ENCODE measurements around the gene UGT1A5. TPM values are rescaled to one million over a fixed set of nuclear protein-coding genes. Genes with fewer than 3 reads are reported as not detected.
"Not testable (repeated sequence)": the region's sequence is repeated elsewhere in the genome, so short reads cannot be mapped to it uniquely, and the experiment has no call there.

The UGT1A5 gene
- total RNA-seq, 2 experiments from 2014 or later = not detected

DNA sequence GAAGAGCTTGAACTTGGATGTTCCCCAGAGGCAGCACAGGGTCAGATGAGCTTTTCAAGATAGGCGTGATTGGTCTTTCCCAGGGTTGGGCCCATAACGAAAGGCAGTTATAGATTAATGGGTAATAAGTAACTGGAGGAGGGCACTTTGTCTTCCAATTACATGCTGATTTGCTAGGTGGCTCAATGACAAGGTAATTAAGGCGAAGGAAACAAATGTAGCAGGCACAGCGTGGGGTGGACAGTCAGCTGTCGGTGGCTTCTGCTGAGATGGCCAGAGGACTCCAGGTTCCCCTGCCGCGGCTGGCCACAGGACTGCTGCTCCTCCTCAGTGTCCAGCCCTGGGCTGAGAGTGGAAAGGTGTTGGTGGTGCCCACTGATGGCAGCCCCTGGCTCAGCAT lies 5.8 kb downstream of the UGT1A5 start, which contains the start of gene UGT1A4:
TSS of gene UGT1A4 (plus strand) at position 185 of the 400 bp plus-strand sequence. CDS start at position 270, 85 bp downstream.
- DNase-seq (no peak), ATAC-seq (no peak)
- Mint-ChIP-seq H3K36me3 (ENCODE audit: low read depth) (no peaks in the 10 kb centered on the region), H3K4me1 (ENCODE audit: low read depth) (peaks cover 6% of the 10 kb centered on the region), H3K27me3 (peaks cover 16% of the 10 kb centered on the region), H3K9me3 (no peaks in the 10 kb centered on the region), H3K27ac (no peak within 1 kb of the TSS), H3K4me3 (no peak within 1 kb of the TSS)
- CTCF ChIA-PET = no interaction called here
- intact Hi-C loops (cut with micrococcal nuclease) = no loop called here
- POLR2A ChIA-PET = no interaction called here
- TF ChIP-seq, protein P1, sequence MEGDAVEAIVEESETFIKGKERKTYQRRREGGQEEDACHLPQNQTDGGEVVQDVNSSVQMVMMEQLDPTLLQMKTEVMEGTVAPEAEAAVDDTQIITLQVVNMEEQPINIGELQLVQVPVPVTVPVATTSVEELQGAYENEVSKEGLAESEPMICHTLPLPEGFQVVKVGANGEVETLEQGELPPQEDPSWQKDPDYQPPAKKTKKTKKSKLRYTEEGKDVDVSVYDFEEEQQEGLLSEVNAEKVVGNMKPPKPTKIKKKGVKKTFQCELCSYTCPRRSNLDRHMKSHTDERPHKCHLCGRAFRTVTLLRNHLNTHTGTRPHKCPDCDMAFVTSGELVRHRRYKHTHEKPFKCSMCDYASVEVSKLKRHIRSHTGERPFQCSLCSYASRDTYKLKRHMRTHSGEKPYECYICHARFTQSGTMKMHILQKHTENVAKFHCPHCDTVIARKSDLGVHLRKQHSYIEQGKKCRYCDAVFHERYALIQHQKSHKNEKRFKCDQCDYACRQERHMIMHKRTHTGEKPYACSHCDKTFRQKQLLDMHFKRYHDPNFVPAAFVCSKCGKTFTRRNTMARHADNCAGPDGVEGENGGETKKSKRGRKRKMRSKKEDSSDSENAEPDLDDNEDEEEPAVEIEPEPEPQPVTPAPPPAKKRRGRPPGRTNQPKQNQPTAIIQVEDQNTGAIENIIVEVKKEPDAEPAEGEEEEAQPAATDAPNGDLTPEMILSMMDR (IDR thresholded peaks at IDR 0.05) = no peak

DNA sequence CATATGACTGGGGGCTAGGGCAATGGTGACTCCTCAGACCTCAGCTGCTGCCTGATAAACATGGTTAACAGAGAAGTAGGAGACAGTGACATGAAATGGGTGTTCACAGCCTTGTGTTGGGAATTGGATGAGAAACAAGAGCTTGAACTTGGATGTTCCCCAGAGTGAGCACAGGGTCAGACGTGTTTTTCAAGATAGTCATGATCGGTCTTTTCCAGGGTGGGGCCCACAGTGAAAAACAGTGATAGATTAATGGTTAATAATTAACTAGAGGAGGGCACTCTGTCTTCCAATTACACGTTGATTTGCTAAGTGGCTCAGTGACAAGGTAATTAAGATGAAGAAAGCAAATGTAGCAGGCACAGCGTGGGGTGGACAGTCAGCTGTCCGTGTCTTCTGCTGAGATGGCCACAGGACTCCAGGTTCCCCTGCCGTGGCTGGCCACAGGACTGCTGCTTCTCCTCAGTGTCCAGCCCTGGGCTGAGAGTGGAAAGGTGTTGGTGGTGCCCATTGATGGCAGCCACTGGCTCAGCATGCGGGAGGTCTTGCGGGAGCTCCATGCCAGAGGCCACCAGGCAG lies 16.1 kb downstream of the UGT1A5 start, which contains the start of gene UGT1A3:
TSS of gene UGT1A3 (plus strand) at position 320 of the 579 bp plus-strand sequence. CDS start at position 405, 85 bp downstream.
- ChIA-PET POLR2A (no interaction called here), CTCF (no interaction called here)
- Mint-ChIP-seq H3K27ac (no peak within 1 kb of the TSS), H3K9me3 (no peaks in the 10 kb centered on the region), H3K27me3 (peaks cover 4% of the 10 kb centered on the region), H3K36me3 (ENCODE audit: low read depth) (no peaks in the 10 kb centered on the region), H3K4me1 (ENCODE audit: low read depth) (no peaks in the 10 kb centered on the region), H3K4me3 (no peak within 1 kb of the TSS)
- TF ChIP-seq, protein P1 (IDR thresholded peaks at IDR 0.05) = no peak
- intact Hi-C loops (cut with micrococcal nuclease) = no loop called here
- ATAC-seq (no peak), DNase-seq (no peak)

DNA sequence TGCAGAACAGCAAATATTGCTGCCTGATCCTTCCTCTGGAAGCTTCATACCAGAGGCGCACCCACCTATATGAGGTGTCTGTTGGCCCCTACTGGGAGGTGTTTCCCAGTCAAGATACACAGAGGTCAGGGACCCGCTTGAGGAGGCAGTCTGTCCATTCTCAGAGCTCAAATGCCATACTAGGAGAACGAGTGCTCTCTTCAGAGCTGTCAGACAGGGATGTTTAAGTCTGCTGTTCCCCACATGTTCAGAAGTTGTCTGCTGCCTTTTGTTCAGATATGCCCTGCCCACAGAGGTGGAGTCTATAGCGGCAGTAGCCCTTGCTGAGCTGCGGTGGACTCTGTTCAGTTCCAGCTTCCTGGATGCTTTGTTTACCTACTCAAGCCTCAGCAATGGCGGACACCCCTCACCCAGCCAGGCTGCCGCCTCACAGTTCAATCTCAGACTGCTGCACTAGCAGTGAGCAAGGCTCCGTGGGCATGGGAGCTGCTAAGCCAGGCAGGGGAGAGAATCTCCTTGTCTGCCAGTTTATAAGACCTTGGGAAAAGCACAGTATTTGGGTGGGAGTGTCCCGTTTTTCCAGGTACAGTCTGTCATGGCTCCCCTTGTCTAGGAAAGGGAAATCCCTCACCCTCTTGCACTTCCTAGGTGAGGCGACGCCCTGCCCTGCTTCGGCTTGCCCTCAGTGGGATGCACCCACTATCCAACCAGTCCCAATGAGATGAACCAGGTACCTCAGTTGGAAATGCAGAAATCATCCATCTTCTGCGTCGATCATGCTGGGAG lies 24.4 kb downstream of the UGT1A5 start:
- POLR2A ChIA-PET; H3K36me3 Mint-ChIP-seq (ENCODE audit: low read depth); CTCF ChIA-PET; H3K27ac Mint-ChIP-seq; ATAC-seq; H3K9me3 Mint-ChIP-seq; DNase-seq; H3K4me3 Mint-ChIP-seq; intact Hi-C loops (cut with micrococcal nuclease); H3K4me1 Mint-ChIP-seq (ENCODE audit: low read depth): not testable (repeated sequence)
- peaks cover 26% of the 10 kb centered on the region for H3K27me3 Mint-ChIP-seq

DNA sequence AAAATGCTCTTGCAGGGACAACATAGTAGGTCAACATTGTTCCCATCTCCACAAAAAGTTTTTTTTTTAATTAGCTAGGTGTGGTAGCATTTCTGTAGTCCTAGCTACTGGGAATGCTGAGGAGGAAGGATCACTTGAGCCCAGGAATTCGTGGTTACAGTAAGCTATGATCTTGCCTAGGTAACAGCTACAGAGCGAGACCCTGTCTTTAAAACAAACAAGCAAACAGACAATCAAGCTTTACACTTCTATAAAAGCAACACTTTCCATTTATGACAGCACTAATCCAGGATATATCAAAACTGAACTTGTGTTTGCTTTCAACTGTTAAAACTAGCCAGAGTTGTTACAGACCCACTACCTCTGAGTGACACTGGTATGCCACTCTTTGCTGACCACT lies 28.2 kb downstream of the UGT1A5 start:
- CTCF ChIA-PET = no interaction called here
- H3K4me3 Mint-ChIP-seq = no peak overlapping the region

DNA sequence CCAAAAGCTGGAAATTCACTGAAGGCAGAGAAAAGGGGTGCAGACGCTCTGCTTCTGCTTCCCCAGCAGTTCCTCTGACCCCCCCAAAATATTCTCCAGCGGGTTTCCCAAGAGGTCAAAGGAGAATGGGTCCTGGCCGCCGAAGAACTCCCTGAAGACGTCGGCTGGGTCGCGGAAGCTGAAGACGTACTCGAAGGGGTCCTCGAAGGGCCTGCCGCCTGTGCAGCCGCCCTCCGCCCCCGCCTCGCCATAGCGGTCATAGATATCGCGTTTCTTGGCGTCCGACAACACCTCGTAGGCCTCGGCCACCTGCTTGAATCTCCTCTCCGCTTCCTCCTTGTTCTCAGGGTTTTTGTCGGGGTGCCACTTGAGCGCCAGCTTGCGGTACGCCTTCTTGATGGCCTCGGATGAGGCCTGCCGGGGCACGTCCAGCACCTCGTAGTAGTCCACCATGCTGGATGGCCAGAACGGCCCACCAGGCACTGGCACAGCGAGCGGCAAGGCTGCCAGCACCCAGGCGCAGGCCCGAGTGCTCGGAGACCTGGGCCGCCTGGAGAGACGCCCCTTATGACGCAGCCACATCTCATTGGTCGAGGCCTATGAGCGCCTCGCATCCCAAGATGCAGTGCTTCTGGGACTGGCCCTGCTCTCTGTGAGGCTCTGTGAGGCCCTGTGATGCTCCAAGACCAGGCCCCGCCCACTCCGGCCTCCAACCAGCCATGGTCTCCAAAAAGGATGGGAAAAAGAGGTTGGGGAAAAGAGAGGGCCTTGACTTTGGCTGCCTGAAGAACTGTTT lies 31.0 kb downstream of the UGT1A5 start:
- DNase-seq (no peak), ATAC-seq (no peak)
- H3K4me3 Mint-ChIP-seq = no peak overlapping the region
- H3K9me3 Mint-ChIP-seq = no peaks in the 10 kb centered on the region
- CTCF ChIA-PET = no interaction called here
- TF ChIP-seq, protein P1 (IDR thresholded peaks at IDR 0.05) = no peak
- no peaks in the 10 kb centered on the region for H3K36me3 Mint-ChIP-seq (ENCODE audit: low read depth)
- H3K4me1 Mint-ChIP-seq (ENCODE audit: low read depth) = no peaks in the 10 kb centered on the region
- H3K27me3 Mint-ChIP-seq = peaks cover 24% of the 10 kb centered on the region
- POLR2A ChIA-PET = no interaction called here
- no peak overlapping the region for H3K27ac Mint-ChIP-seq
- intact Hi-C loops (cut with micrococcal nuclease) = no loop called here

More for the DNA sequence above, 28.2 kb downstream of the UGT1A5 start:
- POLR2A ChIA-PET = no interaction called here
- TF ChIP-seq, protein P1 (IDR thresholded peaks at IDR 0.05) = no peak
- DNase-seq = no peak
- peaks cover 19% of the 10 kb centered on the region for H3K27me3 Mint-ChIP-seq
- intact Hi-C loops (cut with micrococcal nuclease) = no loop called here
- no peaks in the 10 kb centered on the region for H3K36me3 Mint-ChIP-seq (ENCODE audit: low read depth)
- ATAC-seq = no peak
- no peak overlapping the region for H3K27ac Mint-ChIP-seq
- no peaks in the 10 kb centered on the region for H3K9me3 Mint-ChIP-seq
- H3K4me1 Mint-ChIP-seq (ENCODE audit: low read depth) = no peaks in the 10 kb centered on the region

All from activated CD8-positive, alpha-beta T cell treated with anti-CD3 and anti-CD28 coated beads for 36 hours (primary cell).